Measurements from ENCODE around the gene EGFR.

DNA sequence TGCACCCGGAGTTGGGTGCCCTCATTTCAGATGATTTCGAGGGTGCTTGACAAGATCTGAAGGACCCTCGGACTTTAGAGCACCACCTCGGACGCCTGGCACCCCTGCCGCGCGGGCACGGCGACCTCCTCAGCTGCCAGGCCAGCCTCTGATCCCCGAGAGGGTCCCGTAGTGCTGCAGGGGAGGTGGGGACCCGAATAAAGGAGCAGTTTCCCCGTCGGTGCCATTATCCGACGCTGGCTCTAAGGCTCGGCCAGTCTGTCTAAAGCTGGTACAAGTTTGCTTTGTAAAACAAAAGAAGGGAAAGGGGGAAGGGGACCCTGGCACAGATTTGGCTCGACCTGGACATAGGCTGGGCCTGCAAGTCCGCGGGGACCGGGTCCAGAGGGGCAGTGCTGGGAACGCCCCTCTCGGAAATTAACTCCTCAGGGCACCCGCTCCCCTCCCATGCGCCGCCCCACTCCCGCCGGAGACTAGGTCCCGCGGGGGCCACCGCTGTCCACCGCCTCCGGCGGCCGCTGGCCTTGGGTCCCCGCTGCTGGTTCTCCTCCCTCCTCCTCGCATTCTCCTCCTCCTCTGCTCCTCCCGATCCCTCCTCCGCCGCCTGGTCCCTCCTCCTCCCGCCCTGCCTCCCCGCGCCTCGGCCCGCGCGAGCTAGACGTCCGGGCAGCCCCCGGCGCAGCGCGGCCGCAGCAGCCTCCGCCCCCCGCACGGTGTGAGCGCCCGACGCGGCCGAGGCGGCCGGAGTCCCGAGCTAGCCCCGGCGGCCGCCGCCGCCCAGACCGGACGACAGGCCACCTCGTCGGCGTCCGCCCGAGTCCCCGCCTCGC lies at the start of gene EGFR:
- TF ChIP-seq POLR2A (IDR thresholded peaks at IDR 0.05): peak; percentile 85
- TF ChIP-seq, protein P1, sequence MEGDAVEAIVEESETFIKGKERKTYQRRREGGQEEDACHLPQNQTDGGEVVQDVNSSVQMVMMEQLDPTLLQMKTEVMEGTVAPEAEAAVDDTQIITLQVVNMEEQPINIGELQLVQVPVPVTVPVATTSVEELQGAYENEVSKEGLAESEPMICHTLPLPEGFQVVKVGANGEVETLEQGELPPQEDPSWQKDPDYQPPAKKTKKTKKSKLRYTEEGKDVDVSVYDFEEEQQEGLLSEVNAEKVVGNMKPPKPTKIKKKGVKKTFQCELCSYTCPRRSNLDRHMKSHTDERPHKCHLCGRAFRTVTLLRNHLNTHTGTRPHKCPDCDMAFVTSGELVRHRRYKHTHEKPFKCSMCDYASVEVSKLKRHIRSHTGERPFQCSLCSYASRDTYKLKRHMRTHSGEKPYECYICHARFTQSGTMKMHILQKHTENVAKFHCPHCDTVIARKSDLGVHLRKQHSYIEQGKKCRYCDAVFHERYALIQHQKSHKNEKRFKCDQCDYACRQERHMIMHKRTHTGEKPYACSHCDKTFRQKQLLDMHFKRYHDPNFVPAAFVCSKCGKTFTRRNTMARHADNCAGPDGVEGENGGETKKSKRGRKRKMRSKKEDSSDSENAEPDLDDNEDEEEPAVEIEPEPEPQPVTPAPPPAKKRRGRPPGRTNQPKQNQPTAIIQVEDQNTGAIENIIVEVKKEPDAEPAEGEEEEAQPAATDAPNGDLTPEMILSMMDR (IDR thresholded peaks at IDR 0.05): no peak

All from prostate gland (tissue), 2 donors.